Vagina (tissue), 2 donors: Measurements from ENCODE around the gene NCOA4.
"Not testable (repeated sequence)": the region's sequence is repeated elsewhere in the genome, so short reads cannot be mapped to it uniquely, and the experiment has no call there.

Experiments used
- CTCF ChIP-seq, 3 experiments: fragments of 450-650 bp in 2 of 3; fragments of 200-600 bp in 1 of 3; sonication (generic) in 1 of 3; IDR thresholded peaks; one replicate each; pipeline ENCODE4 v1.5.1; 2017 to 2019; ENCODE audit warnings: antibody characterized with exemption in 3 of 3, mild to moderate bottlenecking in 2 of 3, moderate library complexity in 2 of 3
- POLR2A ChIP-seq, 2 donors: fragments of 450-650 bp; IDR thresholded peaks; one replicate each; pipeline ENCODE4 v1.6.1; 2017; ENCODE audit warnings: antibody characterized with exemption in 2 of 2, mild to moderate bottlenecking in 2 of 2, moderate library complexity in 2 of 2
- POLR2AphosphoS5 ChIP-seq, 2 donors: sonication (generic); formaldehyde crosslinking; IDR thresholded peaks; one replicate each; pipeline ENCODE4 v1.9.0; 2017; ENCODE audit warnings: antibody characterized with exemption in 2 of 2, mild to moderate bottlenecking in 2 of 2, low read depth in 1 of 2; ENCODE audit not compliant: insufficient read depth in 1 of 2

DNA sequence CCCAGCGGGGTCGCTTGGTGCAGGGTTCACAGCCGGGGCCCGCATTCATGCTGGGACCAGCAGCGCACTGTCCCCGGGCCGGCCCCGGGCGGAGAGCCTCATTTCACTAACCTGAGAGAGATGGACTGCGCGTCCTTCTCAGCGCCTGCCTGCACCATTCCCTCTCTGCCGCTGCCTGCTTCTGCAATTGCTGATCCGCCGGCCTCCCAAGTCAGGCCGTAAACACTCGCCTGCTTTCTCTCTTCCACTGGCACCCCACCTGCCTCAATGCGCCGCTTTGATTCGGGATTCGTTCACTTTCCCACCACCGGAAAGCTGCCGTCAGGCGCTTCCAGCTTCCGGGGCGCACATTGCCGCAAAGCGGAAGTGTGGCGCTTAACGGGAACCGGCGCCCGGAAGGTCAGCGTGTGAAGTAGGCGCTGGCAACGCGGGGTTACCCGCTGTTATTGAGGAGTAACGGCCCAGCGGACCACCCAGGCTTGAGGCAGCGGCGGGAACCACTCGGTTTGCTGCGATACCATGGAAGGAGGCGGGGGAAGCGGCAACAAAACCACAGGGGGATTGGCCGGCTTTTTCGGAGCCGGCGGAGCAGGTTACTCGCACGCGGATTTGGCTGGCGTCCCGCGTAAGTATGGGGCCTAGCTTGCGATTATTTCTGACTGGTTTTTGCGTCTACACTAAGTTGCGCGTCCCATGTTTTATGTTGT, 58.2 kb downstream of the NCOA4 start, which contains the start of gene TIMM23:
- TF ChIP-seq POLR2AphosphoS5 (IDR thresholded peaks at IDR 0.05; ENCODE audit: insufficient read depth in 1 of 2, low read depth in 1 of 2), result peak; percentile 81 to 84
- not testable (repeated sequence) for TF ChIP-seq CTCF (IDR thresholded peaks at IDR 0.05)
- TF ChIP-seq POLR2A (IDR thresholded peaks at IDR 0.05), result peak in 1 of 2 donors; percentile 13
